Stimulated activated CD4-positive, alpha-beta T cell treated with anti-CD3 and anti-CD28 coated beads, TNF-alpha, amount 100 ng/mL, for 1 hour (primary cell): ENCODE data around the gene SLC9C1.
"Not testable (repeated sequence)": the region's sequence is repeated elsewhere in the genome, so short reads cannot be mapped to it uniquely, and the experiment has no call there.

ENCODE experiments used
- DNase-seq, 3 donors: peaks; one replicate each; pipeline ENCODE4 v3.0.0-alpha.2; 2020; ENCODE audit warnings: low read depth in 3 of 3, low spot score in 1 of 3

The SLC9C1 gene

GRCh38 chr3:112199622-112200316, 94.2 kb downstream of the SLC9C1 start:
- DNase-seq: no peak

DNA sequence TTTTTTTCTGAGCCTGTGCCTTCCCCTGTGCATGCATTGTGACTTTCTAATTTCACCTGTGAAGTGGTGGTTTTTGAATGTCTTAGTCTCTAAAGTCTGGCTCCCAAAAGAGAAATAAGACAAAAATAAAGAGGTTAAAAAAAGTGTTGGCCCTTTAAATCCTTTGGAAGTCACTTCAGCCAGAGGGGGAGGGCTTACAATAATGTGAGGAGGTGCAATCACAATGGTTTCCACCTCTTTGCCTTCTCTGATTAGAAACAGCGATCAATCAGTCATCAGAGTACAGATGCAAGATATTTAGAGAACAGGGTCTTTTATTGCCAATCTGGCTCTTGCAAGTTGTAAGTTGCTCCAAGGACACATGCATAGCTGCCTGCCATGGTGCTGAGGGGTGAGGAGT, 96.9 kb downstream of the SLC9C1 start:
- DNase-seq: no peak

- DNase-seq: no peak
These were observed 106.7 kb downstream of the SLC9C1 start for GRCh38 chr3:112187300-112187699.

DNA sequence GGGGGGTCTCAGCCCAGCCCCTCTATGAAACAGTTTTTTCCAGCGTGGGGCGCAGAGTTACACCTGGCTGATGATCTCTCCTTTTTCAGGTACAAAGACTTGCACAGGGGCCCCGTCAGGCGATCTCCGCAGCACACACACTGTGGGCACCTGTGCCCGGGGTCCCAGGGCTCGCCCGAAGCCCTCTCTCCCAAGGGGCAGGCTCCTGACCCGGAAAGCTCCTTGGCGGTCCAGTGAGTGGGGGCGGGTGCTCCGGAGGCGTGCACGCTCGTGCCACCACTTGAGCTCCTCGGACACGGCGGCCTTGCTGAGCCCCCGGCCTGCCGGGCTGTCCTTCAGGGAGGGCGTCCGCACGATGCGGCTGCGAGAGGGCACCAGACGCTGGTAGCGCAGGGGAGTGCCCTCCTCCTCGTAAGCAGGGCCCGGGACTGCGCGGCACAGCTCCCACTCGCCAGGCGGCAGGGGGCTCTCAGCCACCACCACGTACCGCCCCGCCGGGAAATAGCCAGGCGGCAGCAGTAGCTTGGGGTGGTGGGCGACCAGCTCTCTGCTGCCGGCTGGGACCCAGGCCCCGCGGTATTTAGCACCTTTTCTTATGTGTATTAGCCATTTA, 108.5 kb downstream of the SLC9C1 start:
- DNase-seq: not testable (repeated sequence)

DNA sequence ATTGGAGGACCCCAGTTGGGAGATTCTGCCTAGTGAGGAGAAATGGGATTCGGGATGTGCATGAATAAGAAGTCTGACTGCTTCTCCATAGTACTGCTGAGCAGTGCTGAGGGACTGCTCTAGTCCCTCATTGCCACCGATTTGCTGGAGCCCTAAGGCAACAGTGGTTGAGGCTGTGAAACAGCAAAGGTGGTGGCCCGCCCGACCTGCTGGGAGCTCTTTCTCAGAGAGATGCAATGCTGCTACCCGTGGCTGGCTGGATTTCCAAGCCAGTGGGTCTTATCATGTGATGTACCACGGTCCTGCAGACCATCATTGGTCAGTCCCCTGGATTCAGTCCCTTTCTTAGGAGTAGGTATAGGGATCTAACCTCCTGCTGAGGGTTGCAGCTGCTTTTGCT, 118.4 kb downstream of the SLC9C1 start:
- DNase-seq: no peak

GRCh38 chr3:112175037-112175436, 119.0 kb downstream of the SLC9C1 start:
- DNase-seq: no peak

DNA sequence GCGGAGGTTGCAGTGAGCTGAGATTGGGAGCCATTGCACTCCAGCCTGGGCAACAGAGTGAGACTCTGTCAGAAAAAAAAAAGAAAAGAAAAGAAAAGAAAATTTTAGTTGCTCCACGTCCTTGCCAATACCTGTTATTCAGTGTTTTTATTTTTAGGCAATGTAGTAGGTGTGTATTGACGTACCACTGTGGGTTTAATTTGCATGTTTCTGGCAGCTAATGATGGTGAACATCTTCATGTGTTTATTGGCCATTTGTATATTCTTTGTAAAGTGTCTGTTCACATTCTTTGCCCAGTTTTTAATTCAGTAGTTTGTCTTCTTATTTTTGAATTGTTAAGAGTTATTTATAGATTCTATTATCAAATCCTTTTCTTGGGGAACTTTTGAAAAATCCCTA, 122.9 kb downstream of the SLC9C1 start:
- DNase-seq: no peak

DNA sequence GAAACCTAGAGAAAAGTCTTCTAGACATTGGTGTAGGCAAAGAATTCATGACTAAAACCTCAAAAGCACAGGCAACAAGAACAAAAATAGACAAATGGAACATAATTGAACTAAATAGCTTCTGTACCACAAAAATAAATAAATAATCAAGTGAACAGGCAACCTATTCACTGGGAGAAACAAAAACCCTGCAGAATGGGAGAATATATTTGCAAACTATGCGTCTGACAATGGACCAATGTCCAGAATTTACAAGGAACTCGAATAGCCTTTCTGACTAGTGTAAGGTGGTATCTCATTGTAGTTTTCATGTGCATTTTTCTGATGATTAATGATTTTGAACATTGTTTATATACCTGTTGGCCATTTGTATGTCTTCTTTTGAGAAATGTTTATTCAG, 124.0 kb downstream of the SLC9C1 start:
- no peak for DNase-seq

DNA sequence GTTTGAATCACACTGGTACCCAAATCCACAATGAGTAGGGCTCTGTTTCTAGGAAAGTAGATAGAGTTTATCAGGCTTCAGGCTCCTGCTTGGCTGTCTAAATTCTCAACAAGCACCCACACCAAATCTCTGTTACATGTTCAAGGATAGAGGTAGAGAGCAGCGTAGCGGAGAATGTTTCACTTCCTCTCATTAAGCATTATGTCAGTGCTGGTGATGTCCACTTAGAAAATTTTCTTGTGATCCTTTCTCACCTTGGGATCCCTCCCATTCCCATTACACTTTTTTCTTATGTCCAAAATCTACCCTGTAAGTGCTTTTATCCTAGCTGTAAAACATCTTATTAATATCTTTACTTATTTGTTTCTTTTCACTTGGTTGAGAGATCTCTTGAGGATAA, 126.3 kb downstream of the SLC9C1 start:
- no peak for DNase-seq

DNA sequence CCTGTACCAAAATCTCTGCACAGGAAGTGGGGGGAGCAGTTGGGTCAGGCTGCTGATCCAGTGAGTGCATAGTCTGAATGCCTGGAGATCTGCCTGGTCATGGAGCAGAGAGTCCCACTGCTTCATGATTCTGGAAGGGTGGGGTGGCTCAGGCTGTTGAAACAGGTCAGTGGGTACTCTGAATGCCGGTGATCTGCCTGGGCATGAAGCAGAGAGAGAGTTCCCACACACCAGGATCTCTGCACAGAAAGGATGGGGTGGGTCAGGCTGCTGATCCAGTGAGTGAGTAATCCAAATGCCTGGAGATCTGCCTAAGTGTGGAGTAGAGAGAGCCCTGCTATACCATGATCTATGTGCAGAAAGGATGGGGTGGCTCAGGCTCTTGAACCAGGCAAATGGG, 144.9 kb downstream of the SLC9C1 start:
- no peak for DNase-seq

DNA sequence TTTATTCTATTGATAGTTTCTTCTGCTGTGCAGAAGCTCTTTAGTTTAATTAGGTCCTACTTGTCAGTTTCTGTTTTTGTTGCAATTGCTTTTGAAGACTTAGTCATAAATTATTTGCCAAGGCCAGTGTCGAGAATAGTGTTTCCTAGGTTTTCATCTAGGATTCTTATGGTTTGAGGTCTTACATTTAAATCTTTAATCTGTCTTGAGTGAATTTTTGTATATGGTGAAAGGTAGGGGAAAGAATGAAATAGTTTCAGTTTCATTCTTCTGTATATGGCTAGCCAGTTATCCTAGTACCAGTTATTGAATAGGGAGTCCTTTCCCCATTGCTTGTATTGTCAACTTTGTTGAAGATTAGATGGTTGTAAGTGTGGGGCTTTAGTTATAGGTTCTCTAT, 150.3 kb downstream of the SLC9C1 start:
- no peak for DNase-seq

DNA sequence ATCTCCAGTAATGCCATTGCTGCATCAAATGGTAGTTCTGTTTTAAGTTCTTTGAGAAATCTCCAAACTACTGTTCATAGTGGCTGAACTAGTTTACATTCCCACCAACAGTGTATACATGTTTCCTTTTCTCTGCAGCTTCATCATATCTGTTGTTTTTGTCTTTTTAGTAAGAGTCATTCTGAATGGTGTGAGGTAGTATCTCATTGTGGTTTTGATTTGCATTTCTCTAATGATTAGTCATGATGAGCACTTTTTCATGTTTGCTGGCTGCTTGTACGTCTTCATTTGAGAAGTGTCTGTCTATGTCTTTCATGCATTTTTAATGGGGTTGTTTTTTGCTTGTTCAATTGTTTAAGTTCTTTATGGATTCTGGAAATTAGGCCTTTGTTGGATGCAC, 150.8 kb downstream of the SLC9C1 start:
- no peak for DNase-seq

- DNase-seq: no peak
These were observed 152.7 kb downstream of the SLC9C1 start for GRCh38 chr3:112141293-112141692.

- DNase-seq: no peak
These were observed 153.4 kb downstream of the SLC9C1 start for GRCh38 chr3:112140584-112140983.

DNA sequence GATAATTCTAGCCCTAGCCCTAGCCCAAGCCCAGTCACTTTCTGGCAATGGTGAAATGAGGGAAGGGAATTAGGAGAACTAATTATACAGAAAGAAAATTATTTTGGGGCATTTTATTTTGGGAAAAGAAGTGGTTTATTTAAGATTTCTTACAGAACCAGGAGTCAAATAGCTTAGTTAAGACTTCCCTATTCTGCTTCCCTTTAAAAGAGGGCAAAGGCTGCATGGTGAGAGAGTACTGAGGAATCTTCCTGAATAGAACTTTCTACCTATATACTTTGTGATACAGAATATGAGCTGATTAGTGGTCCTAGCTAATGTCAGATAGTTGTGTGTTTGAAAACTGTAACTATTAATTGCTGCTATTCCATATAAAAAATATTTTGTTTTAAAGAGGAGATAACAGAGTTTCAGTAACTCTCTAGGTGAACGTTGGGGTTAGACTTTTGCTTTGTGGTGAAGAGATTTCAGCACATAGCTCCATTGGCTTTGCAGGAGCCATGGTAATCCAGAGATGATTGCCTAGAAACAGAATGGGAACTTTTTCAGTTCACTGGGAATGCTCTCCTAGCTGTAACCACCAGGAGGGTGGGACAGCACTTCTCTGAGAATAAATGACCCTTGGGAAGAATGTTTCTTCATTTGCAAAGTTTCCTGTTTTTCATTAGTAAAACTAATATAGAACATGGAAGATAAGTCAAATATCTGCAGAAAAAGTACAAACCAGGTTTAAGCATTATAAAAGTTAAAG, 155.6 kb downstream of the SLC9C1 start:
- DNase-seq: no peak

DNA sequence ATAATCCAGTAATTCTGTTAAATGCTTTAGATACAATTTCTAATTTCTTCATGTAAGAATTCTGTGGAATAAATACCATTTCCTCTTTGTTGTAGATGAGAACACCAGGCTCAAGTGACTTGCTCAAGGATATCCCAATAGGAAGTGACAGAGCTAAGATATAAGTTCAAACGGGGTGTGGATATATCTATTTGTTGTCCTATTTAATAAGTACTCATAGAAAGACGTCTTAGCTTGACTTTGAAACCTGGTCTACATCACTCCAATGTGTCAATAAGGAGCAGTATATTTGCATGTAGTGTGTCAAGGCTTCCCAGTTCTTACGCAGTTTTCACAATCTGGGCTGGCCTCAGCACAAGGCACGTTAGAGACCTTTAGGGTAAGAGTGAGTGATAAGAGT, 156.2 kb downstream of the SLC9C1 start:
- DNase-seq: no peak

DNA sequence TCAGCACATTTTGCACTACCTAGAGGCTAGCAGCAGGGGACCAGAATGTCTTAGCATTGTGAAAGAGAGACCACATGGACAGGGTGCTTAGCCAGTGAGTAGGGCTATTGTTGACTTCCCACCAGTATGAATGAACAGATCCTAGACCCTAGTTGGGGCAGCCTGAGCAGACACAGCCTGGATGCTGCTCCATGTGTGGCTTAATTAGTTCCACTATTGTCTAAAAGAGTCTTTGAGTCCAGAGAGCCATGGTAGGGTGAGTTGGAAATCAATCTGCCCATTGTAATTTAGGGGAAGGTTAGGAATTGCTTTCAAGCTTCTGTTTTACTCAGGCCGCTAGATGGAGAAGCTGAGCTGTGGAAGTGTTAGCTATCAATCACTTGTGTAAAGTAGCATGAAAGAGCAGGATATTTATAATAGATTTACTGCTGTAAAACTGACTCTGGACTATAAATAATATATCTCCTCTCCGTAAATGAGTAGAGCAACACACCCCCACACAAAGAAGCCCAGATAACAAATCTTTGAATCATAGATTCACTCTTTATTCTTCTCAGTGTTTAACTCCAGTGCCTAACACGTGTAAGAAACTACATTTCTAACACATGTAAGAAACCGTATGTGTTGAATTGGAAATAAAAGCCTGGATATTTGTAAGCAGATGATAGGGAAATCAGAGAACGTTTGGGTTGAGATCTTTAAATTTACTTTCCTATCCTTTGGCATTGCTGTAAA, 156.9 kb downstream of the SLC9C1 start:
- no peak for DNase-seq

DNA sequence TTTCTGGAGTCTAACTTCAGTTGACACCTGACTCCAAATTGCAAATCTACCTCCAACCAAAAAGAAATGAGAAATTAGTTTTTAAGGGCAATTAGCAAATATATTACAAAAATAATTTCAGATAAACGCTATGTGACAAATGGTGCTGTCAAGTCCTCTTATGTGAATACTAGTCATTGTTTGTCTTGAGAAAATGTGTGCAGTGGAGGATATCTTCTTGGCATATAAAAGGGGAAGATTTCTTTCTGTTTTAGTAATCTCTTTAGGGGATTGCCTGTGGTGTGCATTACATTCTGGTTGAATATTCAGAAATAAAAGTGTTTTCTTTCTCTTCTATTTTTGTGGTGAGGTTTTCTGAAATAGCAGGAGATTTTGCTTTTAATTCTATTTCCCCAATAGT, 158.0 kb downstream of the SLC9C1 start:
- no peak for DNase-seq

- DNase-seq: no peak
These were observed 159.5 kb downstream of the SLC9C1 start for GRCh38 chr3:112134335-112135124.

DNA sequence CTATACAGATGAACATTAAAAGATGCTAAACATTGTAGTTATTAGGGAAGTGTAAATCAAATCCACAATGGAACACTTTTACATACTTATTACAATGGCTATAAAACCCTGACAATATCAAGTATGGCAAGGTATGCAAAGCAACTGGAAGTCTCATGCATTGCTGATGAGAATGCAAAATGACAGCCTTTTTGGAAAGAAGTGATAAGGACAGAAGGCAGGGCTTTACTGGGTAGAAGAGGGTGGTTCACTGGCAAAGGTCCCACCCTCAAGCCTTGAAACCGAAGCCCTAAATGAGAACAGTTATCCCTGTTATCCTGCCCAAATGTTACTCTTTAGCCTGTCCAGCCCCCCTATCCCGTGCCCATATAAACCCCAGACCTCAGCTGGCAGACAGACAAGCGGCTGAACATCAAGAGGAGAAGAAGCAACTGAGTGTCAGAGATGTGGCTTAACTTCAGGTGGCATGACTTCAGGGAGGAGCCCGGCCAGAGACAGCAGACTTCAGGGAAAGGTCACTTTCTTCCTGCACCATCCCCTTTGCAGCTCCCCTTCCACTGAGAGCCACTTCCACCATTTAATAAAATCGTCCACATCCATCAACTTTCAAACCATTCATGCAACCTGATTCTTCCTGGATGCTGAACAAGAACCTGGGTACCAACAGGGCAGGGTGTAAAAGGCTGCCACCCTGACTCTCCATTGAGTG, 160.2 kb downstream of the SLC9C1 start:
- no peak for DNase-seq
